Head of caudate nucleus (tissue), 42 donors: ENCODE measurements around the gene BCKDK.
"Not testable (repeated sequence)": the region's sequence is repeated elsewhere in the genome, so short reads cannot be mapped to it uniquely, and the experiment has no call there.

Source experiments
- DNase-seq, 42 donors: peaks; one replicate each; pipeline versions ENCODE4 v3.0.0 to v3.0.0-alpha.2; 2020 to 2021; ENCODE audit warnings: mixed read lengths in 7 of 42
- intact Hi-C: fragments of 100-400 bp; cut with DNase I; formaldehyde crosslinking; loops from one replicate; pipeline ENCODE4 v1.15.0; 2022

The BCKDK gene

GRCh38 chr16:31090540-31090939, 17.6 kb upstream of the BCKDK start:
- intact Hi-C loops = loop anchor here (10.0 kb wide), 1 partner anchor 106 kb away; the partner anchor contains the start of gene HSD3B7
- DNase-seq = no peak

GRCh38 chr16:31092330-31092729, 15.9 kb upstream of the BCKDK start:
- DNase-seq = no peak
- intact Hi-C loops = loop anchor here (10.0 kb wide), 1 partner anchor 108 kb away; the partner anchor contains the start of gene HSD3B7

GRCh38 chr16:31093132-31093703, 15.0 kb upstream of the BCKDK start:
- DNase-seq = peak in 26 of 42 donors; percentile 29 to 73 (median 52)

GRCh38 chr16:31094088-31094423, 14.1 kb upstream of the BCKDK start:
- intact Hi-C loops = loop anchor here (10.0 kb wide), 1 partner anchor 109 kb away; the partner anchor contains the start of gene HSD3B7

More at GRCh38 chr16:31093132-31093703, 15.0 kb upstream of the BCKDK start:
- intact Hi-C loops = loop anchor here (10.0 kb wide), 1 partner anchor 108 kb away; the partner anchor contains the start of gene HSD3B7

GRCh38 chr16:31094424-31095120, 13.6 kb upstream of the BCKDK start, which contains the start of gene VKORC1:
VKORC1 (minus strand) TSS chr16:31094797; CDS start chr16:31094729, 68 bp downstream.
- intact Hi-C loops = loop anchor here (10.0 kb wide), 1 partner anchor 110 kb away; the partner anchor contains the start of gene HSD3B7
- peak; percentile 88 to 98 (median 95) for DNase-seq

More at GRCh38 chr16:31094088-31094423, 14.1 kb upstream of the BCKDK start:
- peak in 4 of 42 donors; percentile 23 to 32 (median 30) for DNase-seq

- DNase-seq = no peak
- intact Hi-C loops = loop anchor here (10.0 kb wide), 1 partner anchor 115 kb away; the partner anchor contains the start of gene HSD3B7
Observed at GRCh38 chr16:31099860-31100638, 8.1 kb upstream of the BCKDK start.

- intact Hi-C loops, DNase-seq: not testable (repeated sequence)
Observed at GRCh38 chr16:31100876-31101641, 7.1 kb upstream of the BCKDK start.

- intact Hi-C loops = no loop called here
- DNase-seq = peak; percentile 74 to 95 (median 88)
Observed at GRCh38 chr16:31105677-31106213, 2.4 kb upstream of the BCKDK start.

GRCh38 chr16:31106509-31107464, 1.4 kb upstream of the BCKDK start:
- no peak for DNase-seq
- intact Hi-C loops = no loop called here

- DNase-seq = no peak
- intact Hi-C loops = no loop called here
Observed at GRCh38 chr16:31107465-31107867, 720 bp upstream of the BCKDK start.

GRCh38 chr16:31108794-31109558, 790 bp downstream of the BCKDK start:
- intact Hi-C loops = no loop called here
- no peak for DNase-seq

GRCh38 chr16:31109622-31110021, 1.4 kb downstream of the BCKDK start:
- intact Hi-C loops = no loop called here
- DNase-seq = no peak

GRCh38 chr16:31110106-31111034, 2.2 kb downstream of the BCKDK start:
- DNase-seq = no peak
- intact Hi-C loops = no loop called here

- no peak for DNase-seq
- intact Hi-C loops = no loop called here
Observed at GRCh38 chr16:31111881-31112466, 3.8 kb downstream of the BCKDK start.

- intact Hi-C loops = no loop called here
- no peak for DNase-seq
Observed at GRCh38 chr16:31112711-31113110, 4.5 kb downstream of the BCKDK start.
